KOPT-K1 (cell line): Measurements from ENCODE around the gene EXOC6.

ENCODE experiments used
- H3K27ac ChIP-seq: fragments of 200-600 bp; sonication (generic); 2 replicates; pipeline ENCODE4 v1.5.1; 2016; ENCODE audit warnings: antibody characterized with exemption, mild to moderate bottlenecking, low read depth, low read length; ENCODE audit not compliant: poor library complexity, severe bottlenecking
- H3K36me3 ChIP-seq: fragments of 200-600 bp; sonication (generic); 2 replicates; pipeline ENCODE4 v1.5.1; 2017; ENCODE audit warnings: antibody characterized with exemption, mild to moderate bottlenecking, low read length, moderate library complexity; ENCODE audit not compliant: insufficient read depth
- H3K9me3 ChIP-seq: fragments of 200-600 bp; sonication (generic); 2 replicates; pipeline ENCODE4 v1.5.1; 2017; ENCODE audit warnings: antibody characterized with exemption, low read length, mild to moderate bottlenecking; ENCODE audit not compliant: insufficient read depth, poor library complexity, severe bottlenecking

The EXOC6 gene

GRCh38 chr10:92848441-92849233 is at the start of gene EXOC6:
Gene EXOC6 (plus strand): TSS chr10:92848520. CDS start chr10:92848534, 14 bp downstream.
- Histone ChIP-seq H3K36me3 (no peaks in the 10 kb centered on the region), H3K9me3 (peaks cover 5% of the 10 kb centered on the region), H3K27ac (peak within 1 kb of the TSS; percentile 85)

GRCh38 chr10:92799568-92799967 is 48.8 kb upstream of the EXOC6 start:
- no peak overlapping the region for H3K27ac ChIP-seq
- H3K9me3 ChIP-seq, result no peaks in the 10 kb centered on the region
- H3K36me3 ChIP-seq, result no peaks in the 10 kb centered on the region

- Histone ChIP-seq H3K27ac (no peak overlapping the region), H3K36me3 (no peaks in the 10 kb centered on the region), H3K9me3 (no peaks in the 10 kb centered on the region)
These were observed 48.1 kb upstream of the EXOC6 start for GRCh38 chr10:92800134-92800733.

GRCh38 chr10:92801978-92802872 is 46.1 kb upstream of the EXOC6 start:
- Histone ChIP-seq H3K36me3 (no peaks in the 10 kb centered on the region), H3K9me3 (no peaks in the 10 kb centered on the region), H3K27ac (no peak overlapping the region)

GRCh38 chr10:92809840-92810239 is 38.5 kb upstream of the EXOC6 start:
- Histone ChIP-seq H3K27ac (no peak overlapping the region), H3K9me3 (no peaks in the 10 kb centered on the region), H3K36me3 (no peaks in the 10 kb centered on the region)

GRCh38 chr10:92810934-92811532 is 37.3 kb upstream of the EXOC6 start:
- no peaks in the 10 kb centered on the region for H3K36me3 ChIP-seq
- no peaks in the 10 kb centered on the region for H3K9me3 ChIP-seq
- H3K27ac ChIP-seq, result no peak overlapping the region

- Histone ChIP-seq H3K27ac (no peak overlapping the region), H3K9me3 (no peaks in the 10 kb centered on the region), H3K36me3 (no peaks in the 10 kb centered on the region)
These were observed 36.3 kb upstream of the EXOC6 start for GRCh38 chr10:92811986-92812385.

- no peaks in the 10 kb centered on the region for H3K36me3 ChIP-seq
These were observed 34.3 kb upstream of the EXOC6 start for GRCh38 chr10:92813979-92814378.

GRCh38 chr10:92814790-92815189 is 33.5 kb upstream of the EXOC6 start:
- no peak overlapping the region for H3K27ac ChIP-seq
- no peaks in the 10 kb centered on the region for H3K36me3 ChIP-seq
- H3K9me3 ChIP-seq, result no peaks in the 10 kb centered on the region

More at GRCh38 chr10:92813979-92814378, 34.3 kb upstream of the EXOC6 start:
- Histone ChIP-seq H3K9me3 (no peaks in the 10 kb centered on the region), H3K27ac (no peak overlapping the region)

- no peaks in the 10 kb centered on the region for H3K9me3 ChIP-seq
- H3K36me3 ChIP-seq, result no peaks in the 10 kb centered on the region
- no peak overlapping the region for H3K27ac ChIP-seq
These were observed 32.2 kb upstream of the EXOC6 start for GRCh38 chr10:92816091-92816531.

- H3K27ac ChIP-seq, result no peak overlapping the region
- H3K36me3 ChIP-seq, result no peaks in the 10 kb centered on the region
- H3K9me3 ChIP-seq, result no peaks in the 10 kb centered on the region
These were observed 26.2 kb upstream of the EXOC6 start for GRCh38 chr10:92822060-92822634.

GRCh38 chr10:92822964-92823363 is 25.4 kb upstream of the EXOC6 start:
- Histone ChIP-seq H3K27ac (no peak overlapping the region), H3K36me3 (no peaks in the 10 kb centered on the region), H3K9me3 (no peaks in the 10 kb centered on the region)

GRCh38 chr10:92826061-92826460 is 22.3 kb upstream of the EXOC6 start:
- Histone ChIP-seq H3K36me3 (no peaks in the 10 kb centered on the region), H3K27ac (no peak overlapping the region), H3K9me3 (no peaks in the 10 kb centered on the region)

GRCh38 chr10:92826504-92826903 is 21.8 kb upstream of the EXOC6 start:
- no peaks in the 10 kb centered on the region for H3K9me3 ChIP-seq
- no peak overlapping the region for H3K27ac ChIP-seq
- H3K36me3 ChIP-seq, result no peaks in the 10 kb centered on the region
